Epithelial cell of proximal tubule (primary cell): ENCODE results near the gene ROPN1L. TPM values are rescaled to one million over a fixed set of nuclear protein-coding genes. Genes with fewer than 3 reads are reported as not detected.

Source experiments
- DNase-seq: peaks from one replicate; pipeline ENCODE4 v3.0.0-alpha.2; 2011; ENCODE audit warnings: low read depth
- H3K4me3 ChIP-seq: 2 replicates; pipeline ENCODE4 v1.5.1; 2011; ENCODE audit warnings: low read depth, mild to moderate bottlenecking, low read length
- CTCF ChIP-seq: conservative IDR thresholded peaks from 2 replicates; pipeline ENCODE4 v1.5.1; 2012; ENCODE audit warnings: low read depth, mild to moderate bottlenecking, low read length
- total RNA-seq: library from RNA; depleted of rRNA; stranded (reverse); fragments of >200 nt; gene quantifications from 2 replicates; pipeline ENCODE4 v1.2.3, GENCODE V29; 2015

ROPN1L gene
- total RNA-seq, 1 donor from 2014 or later = not detected

GRCh38 chr5:10479154-10479721 is 37.6 kb downstream of the ROPN1L start:
- H3K4me3 ChIP-seq = no peak overlapping the region
- DNase-seq = no peak
- TF ChIP-seq CTCF = no peak

- no peak overlapping the region for H3K4me3 ChIP-seq
- TF ChIP-seq CTCF = no peak
- no peak for DNase-seq
These were observed 38.7 kb downstream of the ROPN1L start for GRCh38 chr5:10480237-10480985.

- TF ChIP-seq CTCF = no peak
- no peak for DNase-seq
- H3K4me3 ChIP-seq = no peak overlapping the region
These were observed 39.7 kb downstream of the ROPN1L start for GRCh38 chr5:10481241-10481935.

- no peak for TF ChIP-seq CTCF
- H3K4me3 ChIP-seq = no peak overlapping the region
- DNase-seq = no peak
These were observed 41.3 kb downstream of the ROPN1L start for GRCh38 chr5:10482791-10483530.

GRCh38 chr5:10484774-10485141 is 43.1 kb downstream of the ROPN1L start:
- no peak for DNase-seq
- TF ChIP-seq CTCF = no peak
- H3K4me3 ChIP-seq = no peak overlapping the region

- no peak for DNase-seq
- TF ChIP-seq CTCF = no peak
- no peak overlapping the region for H3K4me3 ChIP-seq
These were observed 43.6 kb downstream of the ROPN1L start for GRCh38 chr5:10485142-10485795.
